Measurements from ENCODE around the gene CDC42BPB.

CDC42BPB gene

DNA sequence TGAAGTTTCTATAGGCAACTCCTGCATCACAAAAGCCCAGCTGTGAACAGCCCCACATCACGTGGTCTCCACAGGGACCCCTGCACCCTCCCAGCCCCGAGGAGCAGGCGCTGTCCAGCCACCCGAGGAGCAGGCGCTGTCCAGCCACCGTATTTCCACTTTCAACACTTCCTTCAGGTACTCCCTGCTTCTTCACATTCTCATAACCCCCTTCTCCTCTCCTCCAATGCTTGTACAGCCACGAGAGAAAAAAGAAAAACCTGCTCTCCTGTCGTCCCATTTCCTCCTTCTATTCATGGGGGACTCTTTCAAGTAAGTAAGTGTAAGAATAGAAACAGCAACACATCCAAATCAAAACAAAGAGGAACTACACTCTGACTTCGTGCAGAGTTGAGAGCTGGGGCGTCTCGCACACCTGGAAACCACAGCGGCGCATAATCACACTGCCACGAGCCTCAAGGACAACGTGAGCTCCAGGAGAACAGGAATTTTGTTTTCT lies 11.9 kb downstream of the CDC42BPB start:
- H3K27ac ChIP-seq, result no peak overlapping the region
- peaks cover 0 to 56% (median 25%) of the 10 kb centered on the region in 11 experiments; a peak in 15 of 22 replicates for H4K20me1 ChIP-seq
- peak overlapping the region; percentile 52 to 86 (median 74) for H3K4me2 ChIP-seq

DNA sequence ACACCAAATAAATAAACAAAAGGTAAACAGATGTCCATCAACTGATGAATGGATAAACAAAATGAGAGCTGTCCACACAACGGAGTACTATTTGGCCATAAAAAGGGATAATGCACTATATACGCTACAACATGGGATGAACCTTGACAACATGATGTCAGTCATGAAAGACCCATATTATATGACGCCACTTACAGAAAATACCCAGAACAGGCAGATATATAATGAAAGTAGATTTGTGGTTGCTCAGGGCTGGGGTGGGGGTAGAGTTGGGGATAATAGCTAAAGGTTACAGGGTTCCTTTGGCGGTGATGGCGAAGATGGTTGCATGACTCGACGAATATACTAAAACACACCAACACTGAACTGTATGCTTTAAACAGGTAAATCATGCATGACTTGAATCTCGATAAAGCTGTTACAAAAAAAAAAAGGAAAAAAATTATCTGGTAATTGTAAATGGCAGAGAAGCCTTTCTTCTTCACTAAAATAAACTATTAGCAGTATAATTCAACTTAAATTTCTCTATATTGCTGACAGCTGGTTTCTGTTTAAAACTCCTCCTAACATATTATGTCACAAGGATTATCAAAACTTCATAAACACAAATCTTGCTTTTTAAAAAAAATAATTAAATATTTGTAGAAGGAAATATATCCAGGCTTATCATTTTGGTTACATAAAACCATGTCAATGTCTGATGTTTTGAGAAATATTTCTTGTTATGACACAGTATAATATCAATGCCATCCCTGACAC lies 13.9 kb downstream of the CDC42BPB start:
- Histone ChIP-seq H3K27me3 (no peaks in the 10 kb centered on the region), H3K36me3 (peaks cover 0 to 30% (median 8%) of the 10 kb centered on the region in 11 experiments; a peak in 12 of 22 replicates), H3K4me1 (peaks cover 17 to 31% (median 24%) of the 10 kb centered on the region in 10 experiments), H3K9ac (no peak overlapping the region), H3K9me3 (replicated peaks in 1 of 11) (peaks cover 16 to 27% (median 18%) of the 10 kb centered on the region in 11 experiments), H4K20me1 (peaks cover 0 to 42% (median 19%) of the 10 kb centered on the region in 11 experiments; a peak in 15 of 22 replicates), H3K27ac (no peak overlapping the region), H3K4me3 (no peak overlapping the region), H3K4me2 (no peak overlapping the region; a peak in 1 of 22 replicates)
- TF ChIP-seq Cebpa-rat (IDR thresholded peaks at IDR 0.05), result no peak

More for the DNA sequence above, 11.9 kb downstream of the CDC42BPB start:
- Histone ChIP-seq H3K36me3 (peaks cover 0 to 30% (median 8%) of the 10 kb centered on the region in 11 experiments; a peak in 12 of 22 replicates), H3K4me3 (peak overlapping the region in 1 of 10 experiments; percentile 37; a peak in 1 of 20 replicates), H3K27me3 (no peaks in the 10 kb centered on the region), H3K9ac (peak overlapping the region in 3 of 11 experiments; percentile 24 to 47 (median 36); a peak in 3 of 22 replicates), H3K9me3 (replicated peaks in 1 of 11) (peaks cover 14 to 25% (median 16%) of the 10 kb centered on the region in 11 experiments), H3K4me1 (peaks cover 17 to 31% (median 24%) of the 10 kb centered on the region in 10 experiments)
- TF ChIP-seq Cebpa-rat (IDR thresholded peaks at IDR 0.05), result no peak

DNA sequence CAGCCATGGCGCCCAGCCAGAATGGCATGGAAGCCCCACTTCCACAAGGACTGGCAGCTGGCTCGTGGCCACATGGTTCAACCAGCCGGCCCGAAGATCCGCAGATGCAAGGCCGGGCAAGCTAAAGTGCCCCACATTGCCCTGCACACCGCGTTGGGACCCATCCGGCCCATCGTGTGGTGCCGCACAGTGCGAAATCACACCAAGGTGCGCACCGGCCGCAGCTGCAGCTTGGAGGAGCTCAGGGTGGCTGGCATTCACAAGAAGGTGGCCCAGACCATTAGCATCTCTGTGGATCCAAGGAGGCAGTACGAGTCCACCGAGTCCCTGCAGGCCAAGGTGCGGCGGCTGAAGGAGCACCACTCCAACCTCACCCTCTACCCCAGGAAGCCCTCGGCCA lies 15.9 kb downstream of the CDC42BPB start:
- no peak overlapping the region for H3K9ac ChIP-seq
- H3K9me3 ChIP-seq (replicated peaks in 1 of 11), result peaks cover 16 to 27% (median 18%) of the 10 kb centered on the region in 11 experiments
- peaks cover 0 to 36% (median 16%) of the 10 kb centered on the region in 11 experiments; a peak in 15 of 22 replicates for H4K20me1 ChIP-seq
- peaks cover 15 to 31% (median 24%) of the 10 kb centered on the region in 10 experiments for H3K4me1 ChIP-seq
- peaks cover 0 to 30% (median 8%) of the 10 kb centered on the region in 11 experiments; a peak in 12 of 22 replicates for H3K36me3 ChIP-seq
- no peak overlapping the region; a peak in 1 of 22 replicates for H3K4me2 ChIP-seq
- no peak overlapping the region for H3K27ac ChIP-seq
- H3K4me3 ChIP-seq, result 0 out of 20 replicates have a peak overlapping the region, but pooled peaks of 1 of the 10 experiments have one; percentile 14
- no peaks in the 10 kb centered on the region for H3K27me3 ChIP-seq
- no peak for TF ChIP-seq Cebpa-rat (IDR thresholded peaks at IDR 0.05)

DNA sequence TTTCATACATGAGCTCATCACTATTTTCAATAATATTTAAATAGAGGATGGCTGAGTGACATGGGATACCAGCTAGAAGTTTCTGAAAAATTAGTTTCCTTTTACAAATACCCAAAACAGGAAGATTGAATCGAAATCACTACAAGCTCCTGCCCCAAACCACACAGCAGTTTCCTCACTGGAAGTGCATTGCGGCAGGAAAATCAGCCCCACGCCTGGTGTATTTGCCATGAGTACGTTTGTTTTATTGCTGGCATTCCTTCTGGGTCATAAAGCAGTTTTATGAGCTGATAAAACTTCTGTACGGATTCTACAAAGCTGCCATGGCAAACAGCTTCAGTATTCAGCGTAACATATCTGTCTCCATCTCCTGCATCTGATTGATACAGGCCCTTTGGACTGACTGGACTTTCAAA lies 23.7 kb downstream of the CDC42BPB start:
- no peak for TF ChIP-seq Cebpa-rat (IDR thresholded peaks at IDR 0.05)
- H3K4me2 ChIP-seq, result peak overlapping the region in 9 of 11 experiments; percentile 29 to 73 (median 49); a peak in 17 of 22 replicates
- H3K4me3 ChIP-seq, result no peak overlapping the region
- H3K9me3 ChIP-seq (replicated peaks in 1 of 11), result no peaks in the 10 kb centered on the region
- H3K9ac ChIP-seq, result peak overlapping the region in 3 of 11 experiments; percentile 11 to 32 (median 18); a peak in 2 of 22 replicates
- H3K27me3 ChIP-seq, result no peaks in the 10 kb centered on the region
- peaks cover 0 to 34% (median 10%) of the 10 kb centered on the region in 11 experiments; a peak in 9 of 22 replicates for H4K20me1 ChIP-seq
- H3K36me3 ChIP-seq, result no peaks in the 10 kb centered on the region
- H3K27ac ChIP-seq, result 0 out of 22 replicates have a peak overlapping the region, but pooled peaks of 2 of the 11 experiments have one; percentile 10 to 15
- peaks cover 8 to 29% (median 19%) of the 10 kb centered on the region in 10 experiments; a peak in 19 of 20 replicates for H3K4me1 ChIP-seq

DNA sequence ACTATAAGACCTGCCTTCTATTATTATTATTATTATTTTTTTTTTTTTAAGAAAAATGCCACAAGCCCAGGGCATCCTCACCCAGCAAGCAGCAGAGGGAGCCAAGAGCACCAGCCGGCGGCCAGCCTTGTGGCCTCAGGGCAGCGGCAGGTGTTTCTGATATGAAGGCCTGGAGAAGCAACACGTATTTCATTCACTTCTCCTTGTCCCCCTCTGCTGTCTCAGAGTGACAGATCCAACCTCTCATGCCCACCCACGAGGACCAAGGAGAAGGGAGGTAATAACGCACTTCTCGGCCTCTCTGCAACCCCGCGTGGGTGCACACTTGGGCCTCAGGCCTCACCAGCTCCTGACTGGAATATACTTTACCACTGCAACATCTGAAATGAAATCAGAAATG lies 25.4 kb downstream of the CDC42BPB start:
- H3K27me3 ChIP-seq, result no peaks in the 10 kb centered on the region
- peaks cover 18 to 36% (median 28%) of the 10 kb centered on the region in 10 experiments for H3K4me1 ChIP-seq
- no peak overlapping the region for H3K9ac ChIP-seq
- H3K36me3 ChIP-seq, result no peaks in the 10 kb centered on the region
- H3K4me3 ChIP-seq, result no peak overlapping the region
- H3K4me2 ChIP-seq, result no peak overlapping the region
- H3K27ac ChIP-seq, result no peak overlapping the region
- TF ChIP-seq Cebpa-rat (IDR thresholded peaks at IDR 0.05), result no peak
- H3K9me3 ChIP-seq (replicated peaks in 1 of 11), result no peaks in the 10 kb centered on the region
- H4K20me1 ChIP-seq, result peaks cover 0 to 36% (median 17%) of the 10 kb centered on the region in 11 experiments; a peak in 10 of 22 replicates

DNA sequence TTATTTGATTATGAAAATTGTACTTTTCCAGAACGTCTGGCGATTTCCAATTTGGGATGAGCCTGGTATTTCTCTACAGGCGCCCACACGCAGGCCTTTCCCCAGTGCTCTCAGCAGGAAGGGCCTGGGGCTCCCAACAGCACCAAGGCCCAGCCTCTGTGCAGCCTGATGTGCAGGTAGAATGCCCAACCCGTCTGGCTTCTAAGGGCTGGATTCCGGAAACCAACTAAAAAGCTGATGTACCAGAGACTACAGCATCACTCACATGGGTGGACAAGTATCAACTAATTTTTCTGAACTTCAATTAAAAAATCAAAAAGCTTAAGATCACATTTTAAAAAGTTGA lies 25.8 kb downstream of the CDC42BPB start:
- no peaks in the 10 kb centered on the region for H3K36me3 ChIP-seq
- H3K27me3 ChIP-seq, result no peaks in the 10 kb centered on the region
- H3K4me2 ChIP-seq, result no peak overlapping the region; a peak in 1 of 22 replicates
- no peak overlapping the region for H3K9ac ChIP-seq
- TF ChIP-seq Cebpa-rat (IDR thresholded peaks at IDR 0.05), result no peak
- H3K9me3 ChIP-seq (replicated peaks in 1 of 11), result no peaks in the 10 kb centered on the region
- H3K4me3 ChIP-seq, result no peak overlapping the region
- H4K20me1 ChIP-seq, result peaks cover 0 to 36% (median 17%) of the 10 kb centered on the region in 11 experiments; a peak in 10 of 22 replicates
- H3K4me1 ChIP-seq, result peaks cover 18 to 36% (median 28%) of the 10 kb centered on the region in 10 experiments
- no peak overlapping the region for H3K27ac ChIP-seq

DNA sequence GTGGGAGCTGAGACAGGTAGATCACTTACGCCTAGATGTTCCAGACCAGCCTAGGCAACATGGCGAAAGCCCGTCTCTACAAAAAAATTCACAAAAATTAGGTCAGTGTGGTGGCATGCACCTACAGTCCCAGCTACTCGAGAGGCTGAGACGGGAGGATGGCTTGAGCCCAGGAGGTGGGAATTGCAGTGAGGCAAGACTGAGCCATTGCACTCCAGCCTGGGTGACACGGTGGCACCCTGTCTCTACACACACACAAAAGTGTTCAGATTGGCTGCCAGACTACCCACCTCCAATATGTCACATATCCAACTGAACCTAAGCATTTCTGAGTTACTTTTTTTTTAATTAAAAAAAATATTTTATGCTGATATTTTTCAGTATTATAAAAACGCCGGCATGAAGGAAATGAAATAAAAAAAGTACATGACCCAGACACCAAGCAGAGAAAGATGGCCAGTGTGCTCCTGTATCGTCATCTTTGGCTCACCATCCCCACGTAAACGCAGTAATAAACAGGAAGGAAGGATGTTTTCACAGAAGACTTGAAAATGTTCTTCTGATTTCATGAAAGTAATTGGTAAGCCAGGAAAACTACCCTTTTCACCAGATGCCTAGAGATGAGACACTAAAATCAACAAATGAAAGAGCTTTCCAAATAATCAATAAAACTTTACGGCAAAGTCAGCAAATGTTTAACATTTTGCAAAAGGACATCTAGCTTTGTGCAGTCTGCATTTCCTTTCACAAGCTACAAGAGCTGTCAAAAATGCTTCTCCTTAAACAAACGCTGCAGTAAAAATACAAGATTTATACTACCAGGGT lies 26.4 kb downstream of the CDC42BPB start:
- H4K20me1 ChIP-seq, result peaks cover 0 to 36% (median 17%) of the 10 kb centered on the region in 11 experiments; a peak in 10 of 22 replicates

DNA sequence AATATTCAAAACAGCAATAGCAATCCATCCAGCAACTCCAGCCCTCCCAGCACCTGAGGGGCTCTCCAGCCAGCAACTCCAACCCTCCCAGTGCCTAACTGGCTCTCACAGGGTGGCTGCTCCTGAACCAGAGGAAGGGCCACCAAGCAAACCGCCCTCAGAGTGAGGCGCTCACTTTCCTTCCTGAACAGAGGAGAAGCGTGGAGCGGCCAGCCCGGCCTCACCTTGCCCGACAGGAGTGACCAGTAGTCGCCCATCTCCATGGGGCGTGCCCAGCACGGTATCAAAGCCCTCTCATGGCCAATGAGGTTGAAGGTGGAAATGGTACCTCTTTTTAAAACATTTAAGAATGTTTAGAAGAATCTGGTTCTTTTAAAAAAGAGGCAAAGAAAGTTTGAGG lies 27.4 kb downstream of the CDC42BPB start:
- no peak overlapping the region for H3K27ac ChIP-seq
- H3K4me3 ChIP-seq, result no peak overlapping the region
- no peak overlapping the region for H3K9ac ChIP-seq
- H3K4me1 ChIP-seq, result peaks cover 18 to 37% (median 28%) of the 10 kb centered on the region in 10 experiments
- H3K27me3 ChIP-seq, result no peaks in the 10 kb centered on the region
- peaks cover 0 to 13% (median 8%) of the 10 kb centered on the region in 11 experiments; a peak in 9 of 22 replicates for H3K9me3 ChIP-seq (replicated peaks in 1 of 11)
- TF ChIP-seq Cebpa-rat (IDR thresholded peaks at IDR 0.05), result no peak
- no peaks in the 10 kb centered on the region for H3K36me3 ChIP-seq
- H3K4me2 ChIP-seq, result no peak overlapping the region
- H4K20me1 ChIP-seq, result peaks cover 0 to 36% (median 17%) of the 10 kb centered on the region in 11 experiments; a peak in 10 of 22 replicates

More for the DNA sequence above, 26.4 kb downstream of the CDC42BPB start:
- Histone ChIP-seq H3K27me3 (no peaks in the 10 kb centered on the region), H3K9me3 (replicated peaks in 1 of 11) (peaks cover 0 to 3% (median 2%) of the 10 kb centered on the region in 11 experiments; a peak in 7 of 22 replicates), H3K27ac (no peak overlapping the region), H3K4me3 (no peak overlapping the region), H3K36me3 (no peaks in the 10 kb centered on the region), H3K4me1 (peaks cover 18 to 36% (median 28%) of the 10 kb centered on the region in 10 experiments), H3K9ac (no peak overlapping the region), H3K4me2 (peak overlapping the region in 2 of 11 experiments; percentile 3 to 26; a peak in 1 of 22 replicates)
- no peak for TF ChIP-seq Cebpa-rat (IDR thresholded peaks at IDR 0.05)
